CD4-positive, alpha-beta T cell treated with Interleukin-15 for 4 hours (primary cell): ENCODE results near the gene ARHGEF16.

ENCODE experiments used
- DNase-seq: peaks from one replicate; pipeline ENCODE4 v3.0.0-alpha.2; 2020; ENCODE audit warnings: low spot score

ARHGEF16 gene

GRCh38 chr1:3519301-3519885 is 64.9 kb downstream of the ARHGEF16 start:
- DNase-seq, result no peak

- DNase-seq, result no peak
Measured at GRCh38 chr1:3520419-3521378, 66.2 kb downstream of the ARHGEF16 start.

- DNase-seq, result no peak
Measured at GRCh38 chr1:3521426-3521825, 67.0 kb downstream of the ARHGEF16 start.

GRCh38 chr1:3522112-3522511 is 67.6 kb downstream of the ARHGEF16 start:
- DNase-seq, result no peak

GRCh38 chr1:3522564-3523265 is 68.2 kb downstream of the ARHGEF16 start:
- no peak for DNase-seq

GRCh38 chr1:3523980-3524379 is 69.5 kb downstream of the ARHGEF16 start:
- DNase-seq, result no peak

- no peak for DNase-seq
Measured at GRCh38 chr1:3524556-3525203, 70.2 kb downstream of the ARHGEF16 start.

- DNase-seq, result no peak
Measured at GRCh38 chr1:3525551-3526482, 71.4 kb downstream of the ARHGEF16 start.

GRCh38 chr1:3527774-3528173 is 73.3 kb downstream of the ARHGEF16 start:
- DNase-seq, result no peak

GRCh38 chr1:3529099-3529729 is 74.7 kb downstream of the ARHGEF16 start:
- no peak for DNase-seq

GRCh38 chr1:3530086-3530925 is 75.8 kb downstream of the ARHGEF16 start:
- no peak for DNase-seq
